ENCODE measurements around the gene TKTL2.
"Not testable (repeated sequence)": the region's sequence is repeated elsewhere in the genome, so short reads cannot be mapped to it uniquely, and the experiment has no call there.

The TKTL2 gene

GRCh38 chr4:163447481-163447880 is 26.1 kb downstream of the TKTL2 start:
- no peak for DNase-seq (ENCODE audit: extremely low read depth in 1 of 2, low read depth in 1 of 2)

- DNase-seq (ENCODE audit: extremely low read depth in 1 of 2, low read depth in 1 of 2) = not testable (repeated sequence)
These were observed 26.5 kb downstream of the TKTL2 start for GRCh38 chr4:163447023-163447422.

GRCh38 chr4:163440040-163440439 is 33.5 kb downstream of the TKTL2 start:
- DNase-seq (ENCODE audit: extremely low read depth in 1 of 2, low read depth in 1 of 2) = no peak
